Measurements from ENCODE around the gene KRTAP5-6. TPM values are rescaled to one million over a fixed set of nuclear protein-coding genes. Genes with fewer than 3 reads are reported as not detected.
A peak's percentile ranks its signal among the peaks of the same experiment; 100 is the strongest.

KRTAP5-6 gene
- total RNA-seq, 1 donor from 2014 or later: not detected

DNA sequence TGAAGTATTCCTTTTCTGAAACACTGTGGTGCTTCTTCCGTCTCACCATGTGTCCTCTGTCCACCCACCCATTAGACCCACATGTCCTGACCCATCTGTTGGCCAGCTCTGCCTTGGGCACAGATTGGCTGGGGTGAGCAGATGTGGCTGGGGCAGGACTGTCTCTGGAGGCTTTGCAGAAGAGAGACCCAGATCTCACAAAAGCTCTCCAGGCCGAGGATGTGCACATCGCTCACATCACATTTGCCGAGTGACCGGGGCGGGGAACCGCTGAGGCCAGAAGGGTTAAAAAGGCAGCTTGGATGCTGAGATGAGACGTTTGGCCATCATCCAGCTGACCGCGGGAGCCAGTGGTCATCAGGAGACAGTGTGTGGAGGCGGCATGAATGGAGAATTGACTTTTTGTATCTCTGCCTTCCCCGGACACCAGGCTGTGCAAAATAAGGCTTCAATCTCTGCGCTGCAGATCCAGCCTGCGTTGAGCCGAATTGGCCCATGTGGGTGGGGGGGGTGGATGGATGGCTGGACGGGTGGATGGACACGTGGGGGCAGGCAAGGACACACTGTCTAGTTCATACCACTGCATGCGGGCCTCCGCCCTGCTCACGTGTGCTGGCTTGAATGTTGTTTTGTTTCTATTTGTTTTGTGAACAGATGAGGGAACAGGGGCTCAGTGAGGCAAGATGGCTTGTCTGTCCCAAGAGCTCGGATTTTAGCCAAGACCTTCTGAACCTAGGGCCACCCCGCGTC, 47.3 kb downstream of the KRTAP5-6 start:
- DNase-seq (ENCODE audit: low spot score in 2 of 2): peak; percentile 53 to 70
- FAIRE-seq: no peak

DNA sequence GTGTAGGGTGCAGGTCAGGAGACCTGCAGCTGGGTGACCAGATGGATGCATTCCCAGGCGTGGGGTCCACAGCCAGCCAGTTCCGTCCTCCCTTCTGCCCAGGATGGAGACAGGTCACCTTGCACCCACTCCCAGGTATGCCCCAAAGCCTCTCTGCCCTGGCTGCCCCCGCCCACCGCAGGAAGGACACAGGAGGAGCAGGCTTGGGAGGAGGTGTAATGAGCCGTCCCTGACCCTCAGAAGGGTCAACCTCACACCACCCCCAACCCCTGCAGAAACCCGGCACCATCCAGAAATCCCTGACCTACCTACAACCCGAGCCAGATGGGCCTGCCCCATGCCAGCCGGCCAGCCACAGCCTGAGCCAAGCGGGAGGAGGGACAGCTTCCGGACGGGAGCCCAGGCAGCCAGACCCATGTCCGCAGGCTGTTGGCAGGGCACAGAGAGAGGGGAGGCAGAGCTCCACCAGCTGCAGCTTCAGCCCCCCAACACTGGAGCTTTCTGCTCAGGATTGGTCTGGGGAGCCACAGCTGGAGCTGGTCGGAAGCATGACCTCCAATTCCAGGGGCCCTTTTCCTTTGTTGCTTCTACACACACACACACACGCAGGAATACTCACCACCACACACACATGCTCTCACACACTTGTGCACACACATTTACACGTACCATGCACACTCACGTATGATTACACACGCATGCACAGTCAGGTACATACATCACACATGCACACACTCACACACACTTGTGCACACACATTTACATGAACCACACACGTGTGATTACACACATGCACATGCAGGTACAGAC, 48.1 kb downstream of the KRTAP5-6 start:
- DNase-seq (ENCODE audit: low spot score in 2 of 2): peak; percentile 25 to 46
- FAIRE-seq: no peak

DNA sequence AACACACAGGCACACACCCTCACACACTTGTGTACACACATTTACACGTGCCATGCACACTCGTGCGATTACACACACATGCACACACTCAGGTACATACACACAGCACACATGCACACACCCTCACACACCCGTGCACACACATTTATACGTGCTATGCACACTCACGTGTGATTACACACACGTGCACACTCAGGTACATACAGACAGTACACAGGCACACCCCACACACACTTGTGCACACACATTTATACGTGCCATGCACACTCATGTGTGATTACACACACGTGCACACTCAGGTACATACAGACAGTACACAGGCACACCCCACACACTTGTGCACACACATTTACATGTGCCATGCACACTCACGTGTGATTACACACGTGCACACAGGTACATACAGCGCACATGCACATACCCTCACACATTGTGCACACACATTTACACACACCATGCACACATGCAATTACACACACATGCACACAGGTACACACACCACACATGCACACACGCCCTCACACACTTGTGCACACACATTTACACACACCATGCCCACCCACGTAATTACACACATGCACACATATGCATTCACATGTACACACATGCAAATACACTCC, 48.8 kb downstream of the KRTAP5-6 start:
- no peak for DNase-seq (ENCODE audit: low spot score in 2 of 2)
- no peak for FAIRE-seq

DNA sequence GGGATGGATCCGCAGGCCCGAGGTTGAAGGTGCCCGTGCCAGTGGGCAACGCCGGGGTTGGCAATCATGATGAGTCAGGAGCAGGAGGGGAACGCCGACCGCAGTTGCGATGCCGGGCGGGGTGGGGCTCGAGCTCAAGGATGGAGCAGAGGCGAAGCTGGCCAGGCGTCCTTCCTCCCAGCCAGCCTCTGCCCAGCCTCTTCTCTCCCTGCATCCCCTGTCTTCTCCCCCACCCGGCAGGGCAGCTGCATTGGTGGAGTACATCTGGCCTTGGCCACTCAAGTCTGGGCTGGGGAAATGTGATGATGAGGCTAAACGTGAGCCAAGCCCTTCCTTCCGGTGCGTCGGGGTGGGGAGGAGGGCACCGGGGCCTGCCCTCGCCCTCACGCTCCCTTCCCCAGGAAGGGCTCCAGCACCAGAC, 49.5 kb downstream of the KRTAP5-6 start:
- peak in 1 of 2 donors; percentile 41 for DNase-seq (ENCODE audit: low spot score in 2 of 2)
- FAIRE-seq: no peak

DNA sequence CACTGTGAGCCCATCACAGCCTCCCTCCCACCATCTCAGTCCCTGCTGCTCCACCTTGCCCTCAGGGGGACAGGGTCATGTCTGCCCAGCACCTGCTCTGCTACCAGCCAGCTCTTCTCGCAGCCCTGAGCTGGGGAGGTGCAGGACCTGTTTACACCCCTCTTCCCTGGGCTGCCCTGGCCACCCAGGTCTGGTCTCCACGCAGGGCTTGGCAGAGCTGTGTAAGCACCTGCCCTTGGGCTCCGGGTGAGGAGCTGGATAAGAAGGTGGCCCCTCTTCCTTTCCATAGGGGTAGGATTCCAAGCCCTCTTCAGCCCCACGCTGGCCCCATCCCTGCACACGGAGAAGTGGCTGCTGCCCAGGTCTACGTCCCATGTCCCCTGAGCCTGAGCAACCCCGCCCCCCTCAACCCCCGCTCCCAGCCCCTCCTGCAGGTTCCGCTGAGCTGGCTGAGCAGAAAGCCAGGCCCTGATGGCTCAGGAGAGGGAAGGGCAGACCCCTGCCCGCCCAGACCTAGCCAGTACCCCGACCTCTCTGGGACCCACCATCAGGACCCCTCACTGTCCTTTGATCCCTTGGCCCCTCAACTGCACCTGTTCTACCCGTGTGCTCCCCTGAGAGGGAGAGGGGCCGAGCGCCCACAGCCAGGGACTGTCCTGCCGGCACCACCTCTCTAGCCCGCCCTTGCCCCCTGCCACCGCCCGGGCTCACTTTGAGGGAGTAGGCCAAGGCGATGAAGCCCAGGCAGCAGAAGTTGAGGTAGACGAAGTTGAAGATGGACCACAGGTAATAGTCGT, 50.2 kb downstream of the KRTAP5-6 start:
- no peak for FAIRE-seq
- peak; percentile 25 to 31 for DNase-seq (ENCODE audit: low spot score in 2 of 2)

Other genes starting within 250 kb of the KRTAP5-6 start
- 15.1 TPM for gene MOB2, start 210.4 kb upstream of the KRTAP5-6 start, total RNA-seq
- gene DUSP8, start 124.9 kb upstream of the KRTAP5-6 start, total RNA-seq: 4.1 TPM
- gene KRTAP5-1, start 111.9 kb upstream of the KRTAP5-6 start, total RNA-seq: not detected
- not detected for gene KRTAP5-2, start 98.9 kb upstream of the KRTAP5-6 start, total RNA-seq
- gene KRTAP5-3, start 88.7 kb upstream of the KRTAP5-6 start, total RNA-seq: not detected
- gene KRTAP5-4, start 75.1 kb upstream of the KRTAP5-6 start, total RNA-seq: not detected
- gene KRTAP5-5, start 67.4 kb upstream of the KRTAP5-6 start, total RNA-seq: not detected
- 0.41 TPM for gene IFITM10, start 53.4 kb downstream of the KRTAP5-6 start, total RNA-seq
- 22.0 TPM for gene CTSD, start 66.7 kb downstream of the KRTAP5-6 start, total RNA-seq
- gene SYT8, start 137.8 kb downstream of the KRTAP5-6 start, total RNA-seq: not detected
- gene TNNI2, start 141.8 kb downstream of the KRTAP5-6 start, total RNA-seq: not detected
- 0.82 TPM for gene LSP1, start 155.9 kb downstream of the KRTAP5-6 start, total RNA-seq
- gene PRR33, start 194.7 kb downstream of the KRTAP5-6 start, total RNA-seq: not detected
- gene TNNT3, start 222.5 kb downstream of the KRTAP5-6 start, total RNA-seq: not detected

Measured in frontal cortex (tissue), 4 donors.